Liver (tissue), 9 donors: ENCODE results near the gene ARMCX6. TPM values are rescaled to one million over a fixed set of nuclear protein-coding genes. Genes with fewer than 3 reads are reported as not detected.

ENCODE experiments used
- DNase-seq: peaks from one replicate; pipeline ENCODE4 v3.0.0-alpha.2; 2017; ENCODE audit warnings: low spot score
- H3K27ac ChIP-seq, 2 donors: one replicate each; pipeline ENCODE4 v1.7.0; 2013; ENCODE audit warnings: inconsistent platforms in 2 of 2, low read length in 2 of 2, control low read depth in 1 of 2, low read depth in 1 of 2, mild to moderate bottlenecking in 1 of 2
- H3K27me3 ChIP-seq, 4 donors: one replicate each; pipeline versions ENCODE4 v1.6.1 to v1.7.0; 2013; ENCODE audit warnings: low read length in 3 of 4, inconsistent platforms in 1 of 4, mild to moderate bottlenecking in 1 of 4, moderate library complexity in 1 of 4; ENCODE audit not compliant: control insufficient read depth in 4 of 4, insufficient read depth in 4 of 4
- H3K36me3 ChIP-seq, 4 donors: one replicate each; pipeline versions ENCODE4 v1.6.1 to v1.7.0; 2013; ENCODE audit warnings: low read length in 3 of 4, mild to moderate bottlenecking in 3 of 4, low read depth in 1 of 4, moderate library complexity in 1 of 4; ENCODE audit not compliant: control insufficient read depth in 4 of 4, insufficient read depth in 3 of 4
- H3K4me1 ChIP-seq, 4 donors: one replicate each; pipeline versions ENCODE4 v1.6.1 to v1.7.0; 2013; ENCODE audit warnings: low read length in 3 of 4, mild to moderate bottlenecking in 3 of 4, moderate library complexity in 1 of 4; ENCODE audit not compliant: control insufficient read depth in 4 of 4, insufficient read depth in 4 of 4
- H3K4me3 ChIP-seq, 3 donors: one replicate each; pipeline versions ENCODE4 v1.6.1 to v1.7.0; 2013; ENCODE audit warnings: low read length in 3 of 3, control low read depth in 1 of 3, low read depth in 1 of 3, mild to moderate bottlenecking in 1 of 3
- H3K9ac ChIP-seq, 2 donors: one replicate each; pipeline ENCODE4 v1.7.0; 2013; ENCODE audit warnings: low read length in 2 of 2, mild to moderate bottlenecking in 2 of 2, moderate library complexity in 2 of 2, control low read depth in 1 of 2, low read depth in 1 of 2
- H3K9me3 ChIP-seq, 4 donors: one replicate each; pipeline versions ENCODE4 v1.6.1 to v1.7.0; 2013; ENCODE audit warnings: low read length in 3 of 4; ENCODE audit not compliant: control insufficient read depth in 4 of 4
- EGR1 ChIP-seq, 2 donors: IDR thresholded peaks; 2 replicates each; pipeline ENCODE4 v1.6.1; 2016 to 2018; ENCODE audit warnings: antibody characterized with exemption in 2 of 2, low read depth in 2 of 2
- FOXA1 ChIP-seq: IDR thresholded peaks from 2 replicates; pipeline ENCODE4 v1.6.1; 2016; ENCODE audit warnings: antibody characterized with exemption
- FOXA2 ChIP-seq: IDR thresholded peaks from 2 replicates; pipeline ENCODE4 v1.6.1; 2016; ENCODE audit warnings: antibody characterized with exemption
- GABPA ChIP-seq, 2 donors: IDR thresholded peaks in 1 of 2; conservative IDR thresholded peaks in 1 of 2; 2 replicates each; pipeline ENCODE4 v1.6.1; 2016; ENCODE audit warnings: antibody characterized with exemption in 2 of 2, mild to moderate bottlenecking in 1 of 2, moderate library complexity in 1 of 2
- HNF4A ChIP-seq, 2 donors: conservative IDR thresholded peaks; 2 replicates each; pipeline ENCODE4 v1.6.1; 2016; ENCODE audit warnings: antibody characterized with exemption in 2 of 2, mild to moderate bottlenecking in 2 of 2
- HNF4G ChIP-seq: IDR thresholded peaks from 2 replicates; pipeline ENCODE4 v1.6.1; 2016; ENCODE audit warnings: antibody characterized with exemption
- JUND ChIP-seq, 2 donors: IDR thresholded peaks; 2 replicates each; pipeline ENCODE4 v1.6.1; 2016; ENCODE audit warnings: antibody characterized with exemption in 2 of 2
- MAX ChIP-seq: IDR thresholded peaks from 2 replicates; pipeline ENCODE4 v1.6.1; 2016; ENCODE audit warnings: antibody characterized with exemption
- NR2F2 ChIP-seq: IDR thresholded peaks from 2 replicates; pipeline ENCODE4 v1.6.1; 2016; ENCODE audit warnings: antibody characterized with exemption
- RAD21 ChIP-seq, 2 donors: IDR thresholded peaks; 2 replicates each; pipeline ENCODE4 v1.6.1; 2016; ENCODE audit warnings: antibody characterized with exemption in 2 of 2, mild to moderate bottlenecking in 2 of 2
- RXRA ChIP-seq, 2 donors: IDR thresholded peaks; 2 replicates each; pipeline ENCODE4 v1.6.1; 2017 to 2018; ENCODE audit warnings: antibody characterized with exemption in 2 of 2, mild to moderate bottlenecking in 1 of 2
- SP1 ChIP-seq: IDR thresholded peaks from 2 replicates; pipeline ENCODE4 v1.6.1; 2018; ENCODE audit warnings: antibody characterized with exemption, mild to moderate bottlenecking
- TAF1 ChIP-seq: conservative IDR thresholded peaks from 2 replicates; pipeline ENCODE4 v1.6.1; 2016; ENCODE audit warnings: antibody characterized with exemption, mild to moderate bottlenecking
- WGBS: extraction: QIAGEN DNeasy Blood & Tissue Kit; methylation state at CpG from one replicate; pipeline ENCODE4 v1.1.7; 2013; 5-methylcytosine and 5-hydroxymethylcytosine counted together
- polyA plus RNA-seq, 2 donors: library from polyadenylated mRNA; stranded (reverse) in 1 of 2; unstranded in 1 of 2; fragments of 200-250 nt in 1 of 2; fragments of >200 nt in 1 of 2; fragmentation: Nextera tagmentation in 1 of 2; extraction: Ambion mirVana in 1 of 2; gene quantifications; one replicate each; pipeline versions ENCODE4 v1.2.1 to v1.2.3, GENCODE V29; 2013 to 2015
- total RNA-seq, 2 donors: library from RNA; depleted of rRNA; stranded (reverse); fragments of >200 nt; gene quantifications; one replicate each; pipeline ENCODE4 v1.2.3, GENCODE V29; 2014
- TF ChIP-seq, protein P1 (sequence below): IDR thresholded peaks from 2 replicates; pipeline ENCODE4 v1.6.1; 2016; ENCODE audit warnings: antibody characterized with exemption, mild to moderate bottlenecking
- TF ChIP-seq, protein P2 (sequence below): IDR thresholded peaks from 2 replicates; pipeline ENCODE4 v1.6.1; 2016; ENCODE audit warnings: antibody characterized with exemption
- TF ChIP-seq, protein P3 (sequence below): IDR thresholded peaks from 2 replicates; pipeline ENCODE4 v1.6.1; 2016; ENCODE audit warnings: antibody characterized with exemption
- TF ChIP-seq, protein P4 (sequence below): fragments of 150-350 bp; IDR thresholded peaks from 2 replicates; pipeline ENCODE4 v1.5.1; 2017; ENCODE audit warnings: improper control_type of control experiment, low read depth, low read length; ENCODE audit not compliant: missing input control
- donor health status: healthy.
- donor health status: healthy.
- donor health status: healthy.
- donor health status: healthy.
- donor health status: healthy.

The ARMCX6 gene
- total and polyA plus RNA-seq, 4 donors: 6.9 to 13.3 (median 12.2) TPM

DNA sequence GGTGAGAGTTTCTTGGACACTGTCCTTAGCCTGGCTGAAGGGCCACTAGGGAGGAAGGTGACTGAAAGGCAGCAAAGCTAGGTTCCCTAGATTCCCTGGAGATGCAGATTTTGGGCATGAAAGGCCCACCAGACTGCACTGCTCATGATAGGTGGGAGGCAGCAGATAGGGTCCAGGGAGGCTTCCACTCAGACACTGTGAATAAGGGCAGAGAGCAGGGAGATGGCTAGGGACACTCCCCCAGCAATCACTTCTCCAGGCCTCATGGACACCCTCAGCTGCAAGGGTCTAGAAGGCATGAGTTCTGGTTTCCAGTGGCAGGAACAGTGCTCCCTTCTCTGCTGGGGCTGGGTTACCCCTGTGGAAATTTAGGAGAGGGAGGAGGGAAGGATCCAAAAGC, 21.8 kb upstream of the ARMCX6 start:
- Histone ChIP-seq H3K4me1 (no peaks in the 10 kb centered on the region), H3K27me3 (no peaks in the 10 kb centered on the region), H3K9me3 (no peaks in the 10 kb centered on the region), H3K9ac (no peak overlapping the region), H3K4me3 (no peak overlapping the region), H3K27ac (no peak overlapping the region), H3K36me3 (no peaks in the 10 kb centered on the region)
- no peak for DNase-seq
- TF ChIP-seq, protein P1, sequence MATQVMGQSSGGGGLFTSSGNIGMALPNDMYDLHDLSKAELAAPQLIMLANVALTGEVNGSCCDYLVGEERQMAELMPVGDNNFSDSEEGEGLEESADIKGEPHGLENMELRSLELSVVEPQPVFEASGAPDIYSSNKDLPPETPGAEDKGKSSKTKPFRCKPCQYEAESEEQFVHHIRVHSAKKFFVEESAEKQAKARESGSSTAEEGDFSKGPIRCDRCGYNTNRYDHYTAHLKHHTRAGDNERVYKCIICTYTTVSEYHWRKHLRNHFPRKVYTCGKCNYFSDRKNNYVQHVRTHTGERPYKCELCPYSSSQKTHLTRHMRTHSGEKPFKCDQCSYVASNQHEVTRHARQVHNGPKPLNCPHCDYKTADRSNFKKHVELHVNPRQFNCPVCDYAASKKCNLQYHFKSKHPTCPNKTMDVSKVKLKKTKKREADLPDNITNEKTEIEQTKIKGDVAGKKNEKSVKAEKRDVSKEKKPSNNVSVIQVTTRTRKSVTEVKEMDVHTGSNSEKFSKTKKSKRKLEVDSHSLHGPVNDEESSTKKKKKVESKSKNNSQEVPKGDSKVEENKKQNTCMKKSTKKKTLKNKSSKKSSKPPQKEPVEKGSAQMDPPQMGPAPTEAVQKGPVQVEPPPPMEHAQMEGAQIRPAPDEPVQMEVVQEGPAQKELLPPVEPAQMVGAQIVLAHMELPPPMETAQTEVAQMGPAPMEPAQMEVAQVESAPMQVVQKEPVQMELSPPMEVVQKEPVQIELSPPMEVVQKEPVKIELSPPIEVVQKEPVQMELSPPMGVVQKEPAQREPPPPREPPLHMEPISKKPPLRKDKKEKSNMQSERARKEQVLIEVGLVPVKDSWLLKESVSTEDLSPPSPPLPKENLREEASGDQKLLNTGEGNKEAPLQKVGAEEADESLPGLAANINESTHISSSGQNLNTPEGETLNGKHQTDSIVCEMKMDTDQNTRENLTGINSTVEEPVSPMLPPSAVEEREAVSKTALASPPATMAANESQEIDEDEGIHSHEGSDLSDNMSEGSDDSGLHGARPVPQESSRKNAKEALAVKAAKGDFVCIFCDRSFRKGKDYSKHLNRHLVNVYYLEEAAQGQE: no peak
- TF ChIP-seq FOXA2: no peak
- no peak for TF ChIP-seq HNF4G

DNA sequence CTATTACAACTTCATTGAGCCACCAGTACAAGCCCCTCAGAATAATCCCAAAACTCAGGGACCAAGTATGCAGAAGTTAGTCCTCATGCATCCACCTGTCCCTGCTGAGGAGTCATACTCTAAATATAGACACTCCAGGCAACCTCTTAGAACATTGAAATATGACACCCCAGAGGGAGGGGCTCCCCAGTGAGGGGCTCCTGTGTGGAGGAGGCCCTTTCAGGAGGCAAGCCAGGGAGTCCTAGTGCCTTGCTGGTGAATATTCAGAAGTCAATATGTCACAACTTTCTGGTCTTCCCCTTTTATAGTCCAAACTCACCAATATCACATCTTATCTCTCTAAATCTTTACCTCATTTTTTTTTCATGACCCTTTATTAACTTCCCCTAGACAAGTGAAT, 1.6 kb upstream of the ARMCX6 start:
- Histone ChIP-seq H3K27me3 (no peaks in the 10 kb centered on the region), H3K4me1 (peaks cover 1 to 7% (median 4%) of the 10 kb centered on the region in 4 donors), H3K9ac (no peak overlapping the region), H3K4me3 (no peak overlapping the region), H3K9me3 (no peaks in the 10 kb centered on the region), H3K27ac (no peak overlapping the region), H3K36me3 (no peaks in the 10 kb centered on the region)
- TF ChIP-seq JUND (IDR thresholded peaks at IDR 0.05) (no peak), SP1 (no peak), RXRA (IDR thresholded peaks at IDR 0.05) (no peak), FOXA1 (no peak), NR2F2 (no peak)
- TF ChIP-seq, protein P2, sequence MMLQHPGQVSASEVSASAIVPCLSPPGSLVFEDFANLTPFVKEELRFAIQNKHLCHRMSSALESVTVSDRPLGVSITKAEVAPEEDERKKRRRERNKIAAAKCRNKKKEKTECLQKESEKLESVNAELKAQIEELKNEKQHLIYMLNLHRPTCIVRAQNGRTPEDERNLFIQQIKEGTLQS: no peak
- DNase-seq: no peak

- H3K9me3 ChIP-seq: no peaks in the 10 kb centered on the region
- peaks cover 0 to 4% (median 0%) of the 10 kb centered on the region in 4 donors for H3K27me3 ChIP-seq
- no peak for DNase-seq
- WGBS: 18% methylated on average over 1 of the region's 1 CpG
- H3K9ac ChIP-seq: no peak overlapping the region
- H3K36me3 ChIP-seq: no peaks in the 10 kb centered on the region
- no peaks in the 10 kb centered on the region for H3K4me1 ChIP-seq
- H3K4me3 ChIP-seq: no peak overlapping the region
- no peak for TF ChIP-seq EGR1 (IDR thresholded peaks at IDR 0.05; ENCODE audit: low read depth in 2 of 2)
- TF ChIP-seq FOXA1: no peak
- TF ChIP-seq MAX: no peak
- TF ChIP-seq TAF1: no peak
- TF ChIP-seq HNF4A (conservative IDR thresholded peaks at IDR 0.05): no peak
- TF ChIP-seq GABPA (IDR thresholded peaks at IDR 0.05 in 1 of 2, conservative IDR thresholded peaks at IDR 0.05 in 1 of 2): no peak
- no peak for TF ChIP-seq RAD21 (IDR thresholded peaks at IDR 0.05)
- no peak for TF ChIP-seq RXRA (IDR thresholded peaks at IDR 0.05)
- no peak for TF ChIP-seq FOXA2
- TF ChIP-seq, protein P3, sequence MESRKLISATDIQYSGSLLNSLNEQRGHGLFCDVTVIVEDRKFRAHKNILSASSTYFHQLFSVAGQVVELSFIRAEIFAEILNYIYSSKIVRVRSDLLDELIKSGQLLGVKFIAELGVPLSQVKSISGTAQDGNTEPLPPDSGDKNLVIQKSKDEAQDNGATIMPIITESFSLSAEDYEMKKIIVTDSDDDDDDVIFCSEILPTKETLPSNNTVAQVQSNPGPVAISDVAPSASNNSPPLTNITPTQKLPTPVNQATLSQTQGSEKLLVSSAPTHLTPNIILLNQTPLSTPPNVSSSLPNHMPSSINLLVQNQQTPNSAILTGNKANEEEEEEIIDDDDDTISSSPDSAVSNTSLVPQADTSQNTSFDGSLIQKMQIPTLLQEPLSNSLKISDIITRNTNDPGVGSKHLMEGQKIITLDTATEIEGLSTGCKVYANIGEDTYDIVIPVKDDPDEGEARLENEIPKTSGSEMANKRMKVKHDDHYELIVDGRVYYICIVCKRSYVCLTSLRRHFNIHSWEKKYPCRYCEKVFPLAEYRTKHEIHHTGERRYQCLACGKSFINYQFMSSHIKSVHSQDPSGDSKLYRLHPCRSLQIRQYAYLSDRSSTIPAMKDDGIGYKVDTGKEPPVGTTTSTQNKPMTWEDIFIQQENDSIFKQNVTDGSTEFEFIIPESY: no peak
- TF ChIP-seq HNF4G: no peak
- TF ChIP-seq SP1: no peak
- TF ChIP-seq, protein P4, sequence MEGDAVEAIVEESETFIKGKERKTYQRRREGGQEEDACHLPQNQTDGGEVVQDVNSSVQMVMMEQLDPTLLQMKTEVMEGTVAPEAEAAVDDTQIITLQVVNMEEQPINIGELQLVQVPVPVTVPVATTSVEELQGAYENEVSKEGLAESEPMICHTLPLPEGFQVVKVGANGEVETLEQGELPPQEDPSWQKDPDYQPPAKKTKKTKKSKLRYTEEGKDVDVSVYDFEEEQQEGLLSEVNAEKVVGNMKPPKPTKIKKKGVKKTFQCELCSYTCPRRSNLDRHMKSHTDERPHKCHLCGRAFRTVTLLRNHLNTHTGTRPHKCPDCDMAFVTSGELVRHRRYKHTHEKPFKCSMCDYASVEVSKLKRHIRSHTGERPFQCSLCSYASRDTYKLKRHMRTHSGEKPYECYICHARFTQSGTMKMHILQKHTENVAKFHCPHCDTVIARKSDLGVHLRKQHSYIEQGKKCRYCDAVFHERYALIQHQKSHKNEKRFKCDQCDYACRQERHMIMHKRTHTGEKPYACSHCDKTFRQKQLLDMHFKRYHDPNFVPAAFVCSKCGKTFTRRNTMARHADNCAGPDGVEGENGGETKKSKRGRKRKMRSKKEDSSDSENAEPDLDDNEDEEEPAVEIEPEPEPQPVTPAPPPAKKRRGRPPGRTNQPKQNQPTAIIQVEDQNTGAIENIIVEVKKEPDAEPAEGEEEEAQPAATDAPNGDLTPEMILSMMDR: no peak
- TF ChIP-seq, protein P1: no peak
- no peak overlapping the region for H3K27ac ChIP-seq
Measured at GRCh38 chrX:101605728-101606127, 12.1 kb downstream of the ARMCX6 start.
